ENCODE measurements around the gene KHNYN. TPM values are rescaled to one million over a fixed set of nuclear protein-coding genes. Genes with fewer than 3 reads are reported as not detected.
"Not testable (repeated sequence)": the region's sequence is repeated elsewhere in the genome, so short reads cannot be mapped to it uniquely, and the experiment has no call there.

The KHNYN gene
- total RNA-seq, 1 experiment from 2014 or later = 63.0 TPM

DNA sequence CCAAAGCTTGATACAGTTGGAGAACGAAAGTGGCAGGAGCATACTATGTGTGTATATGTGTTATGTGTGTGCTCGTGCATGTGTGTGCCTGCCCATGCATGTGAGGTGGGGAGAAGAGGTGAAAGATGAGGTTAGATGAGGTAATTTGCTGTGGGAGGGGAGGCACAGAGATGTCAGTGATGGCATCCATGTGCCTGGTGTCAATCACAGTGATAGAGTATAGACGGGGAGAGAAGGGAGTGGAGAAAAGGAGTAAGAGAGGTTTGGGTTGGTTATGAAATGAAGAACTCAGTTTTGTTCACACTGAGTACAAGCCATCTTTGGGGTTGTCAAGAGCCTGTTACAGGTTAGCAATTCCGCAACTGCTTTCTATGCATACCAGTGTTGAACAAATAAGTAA, 45.6 kb upstream of the KHNYN start:
- no TSS peak for BruUV-seq (replicated peaks)
- Mint-ChIP-seq H3K27ac (ENCODE audit: low read depth, unreplicated experiment) (no peak overlapping the region), H3K4me1 (ENCODE audit: insufficient read depth, unreplicated experiment) (no peaks in the 10 kb centered on the region), H3K36me3 (ENCODE audit: insufficient read depth, unreplicated experiment) (no peaks in the 10 kb centered on the region), H3K27me3 (ENCODE audit: insufficient read depth, unreplicated experiment) (peaks cover 13% of the 10 kb centered on the region), H3K4me3 (ENCODE audit: unreplicated experiment) (no peak overlapping the region), H3K9me3 (ENCODE audit: unreplicated experiment) (no peaks in the 10 kb centered on the region)
- ChIA-PET POLR2A (no interaction called here), CTCF (interaction anchor here (0.6 to 1.3 kb wide), 3 partner anchors 41 to 53 kb away, joined by 3 to 5 read pairs (median 4); no protein-coding TSS in a partner anchor)
- intact Hi-C loops (cut with micrococcal nuclease) = no loop called here
- TF ChIP-seq, protein P1, sequence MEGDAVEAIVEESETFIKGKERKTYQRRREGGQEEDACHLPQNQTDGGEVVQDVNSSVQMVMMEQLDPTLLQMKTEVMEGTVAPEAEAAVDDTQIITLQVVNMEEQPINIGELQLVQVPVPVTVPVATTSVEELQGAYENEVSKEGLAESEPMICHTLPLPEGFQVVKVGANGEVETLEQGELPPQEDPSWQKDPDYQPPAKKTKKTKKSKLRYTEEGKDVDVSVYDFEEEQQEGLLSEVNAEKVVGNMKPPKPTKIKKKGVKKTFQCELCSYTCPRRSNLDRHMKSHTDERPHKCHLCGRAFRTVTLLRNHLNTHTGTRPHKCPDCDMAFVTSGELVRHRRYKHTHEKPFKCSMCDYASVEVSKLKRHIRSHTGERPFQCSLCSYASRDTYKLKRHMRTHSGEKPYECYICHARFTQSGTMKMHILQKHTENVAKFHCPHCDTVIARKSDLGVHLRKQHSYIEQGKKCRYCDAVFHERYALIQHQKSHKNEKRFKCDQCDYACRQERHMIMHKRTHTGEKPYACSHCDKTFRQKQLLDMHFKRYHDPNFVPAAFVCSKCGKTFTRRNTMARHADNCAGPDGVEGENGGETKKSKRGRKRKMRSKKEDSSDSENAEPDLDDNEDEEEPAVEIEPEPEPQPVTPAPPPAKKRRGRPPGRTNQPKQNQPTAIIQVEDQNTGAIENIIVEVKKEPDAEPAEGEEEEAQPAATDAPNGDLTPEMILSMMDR (IDR thresholded peaks at IDR 0.05; ENCODE audit: unreplicated experiment) = no peak
- no peak for DNase-seq (ENCODE audit: unreplicated experiment)

DNA sequence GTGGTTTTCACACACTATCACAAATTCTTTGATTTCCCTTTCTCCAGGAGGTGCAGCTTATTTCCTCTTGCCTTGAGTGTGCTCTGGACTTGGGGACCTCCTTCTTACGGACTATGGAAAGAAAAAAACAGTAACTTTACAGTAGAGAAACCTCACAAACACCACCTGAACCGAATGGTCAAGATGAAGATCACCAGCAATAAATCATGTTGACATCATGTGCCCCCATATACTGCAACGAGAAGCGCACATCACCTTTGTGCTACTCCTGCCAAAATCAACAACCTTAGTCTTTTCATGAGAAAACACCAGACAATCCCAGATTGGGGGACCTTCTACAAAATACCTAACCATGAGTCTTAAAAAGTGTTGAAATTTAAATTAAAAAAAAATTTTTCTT, 44.2 kb upstream of the KHNYN start:
- Mint-ChIP-seq H3K9me3 (ENCODE audit: unreplicated experiment) (no peaks in the 10 kb centered on the region), H3K4me1 (ENCODE audit: insufficient read depth, unreplicated experiment) (no peaks in the 10 kb centered on the region), H3K4me3 (ENCODE audit: unreplicated experiment) (no peak overlapping the region), H3K27me3 (ENCODE audit: insufficient read depth, unreplicated experiment) (peaks cover 13% of the 10 kb centered on the region), H3K36me3 (ENCODE audit: insufficient read depth, unreplicated experiment) (no peaks in the 10 kb centered on the region), H3K27ac (ENCODE audit: low read depth, unreplicated experiment) (no peak overlapping the region)
- POLR2A ChIA-PET = interaction anchor here (0.9 kb wide), 1 partner anchor 23 kb away, joined by 3 read pairs; no protein-coding TSS in a partner anchor
- DNase-seq (ENCODE audit: unreplicated experiment) = no peak
- BruUV-seq (replicated peaks) = no TSS peak
- TF ChIP-seq, protein P1 (IDR thresholded peaks at IDR 0.05; ENCODE audit: unreplicated experiment) = no peak
- CTCF ChIA-PET = interaction anchor here (0.9 to 2.1 kb wide), 4 partner anchors 12 to 52 kb away, joined by 3 to 11 read pairs (median 6); no protein-coding TSS in a partner anchor
- intact Hi-C loops (cut with micrococcal nuclease) = no loop called here

DNA sequence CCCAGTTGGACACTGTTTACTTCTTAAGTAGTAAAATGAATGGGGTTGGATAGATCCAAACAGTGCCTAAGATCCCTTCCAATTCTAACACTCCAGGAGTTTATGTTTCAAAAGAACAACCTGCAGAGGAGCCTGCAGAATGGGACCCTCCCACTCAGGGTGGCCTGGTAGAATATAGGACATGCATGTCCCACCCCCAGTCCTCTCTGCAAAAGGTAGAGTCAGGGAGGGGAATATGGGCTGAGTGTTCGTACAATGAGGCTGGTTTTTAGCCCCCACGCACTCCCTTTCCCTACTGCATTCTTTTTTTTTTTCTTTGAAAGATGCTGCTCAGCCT, 42.8 kb upstream of the KHNYN start:
- TF ChIP-seq, protein P1 (IDR thresholded peaks at IDR 0.05; ENCODE audit: unreplicated experiment) = no peak
- ChIA-PET CTCF (interaction anchor here (0.7 kb wide), 1 partner anchor 31 kb away, joined by 3 read pairs; no protein-coding TSS in a partner anchor), POLR2A (interaction anchor here (0.5 kb wide), 1 partner anchor 32 kb away, joined by 3 read pairs; no protein-coding TSS in a partner anchor)
- Mint-ChIP-seq H3K36me3 (ENCODE audit: insufficient read depth, unreplicated experiment) (no peaks in the 10 kb centered on the region), H3K4me1 (ENCODE audit: insufficient read depth, unreplicated experiment) (no peaks in the 10 kb centered on the region), H3K4me3 (ENCODE audit: unreplicated experiment) (no peak overlapping the region), H3K27ac (ENCODE audit: low read depth, unreplicated experiment) (no peak overlapping the region), H3K27me3 (ENCODE audit: insufficient read depth, unreplicated experiment) (peaks cover 13% of the 10 kb centered on the region), H3K9me3 (ENCODE audit: unreplicated experiment) (no peaks in the 10 kb centered on the region)
- DNase-seq (ENCODE audit: unreplicated experiment) = no peak
- intact Hi-C loops (cut with micrococcal nuclease) = no loop called here
- BruUV-seq (replicated peaks) = no TSS peak

DNA sequence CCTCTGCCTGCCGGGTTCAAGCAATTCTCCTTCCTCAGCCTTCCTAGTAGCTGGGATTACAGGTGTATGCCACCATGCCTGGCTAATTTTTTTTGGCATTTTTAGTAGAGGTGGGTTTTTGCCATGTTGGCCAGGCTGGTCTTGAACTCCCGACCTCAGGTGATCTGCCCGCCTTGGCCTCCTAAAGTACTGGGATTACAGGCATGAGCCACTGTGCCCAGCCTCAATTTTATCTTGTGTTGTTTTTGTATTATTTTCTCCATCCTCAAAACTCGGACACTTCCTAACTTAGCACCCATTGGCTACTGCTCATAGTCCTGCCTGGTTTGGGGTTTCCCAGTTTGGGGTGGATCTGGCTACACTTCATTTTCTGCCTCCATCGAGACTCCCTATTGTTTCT, 42.2 kb upstream of the KHNYN start:
- intact Hi-C loops (cut with micrococcal nuclease); H3K9me3 Mint-ChIP-seq (ENCODE audit: unreplicated experiment); BruUV-seq (replicated peaks); DNase-seq (ENCODE audit: unreplicated experiment); H3K4me3 Mint-ChIP-seq (ENCODE audit: unreplicated experiment); H3K36me3 Mint-ChIP-seq (ENCODE audit: insufficient read depth, unreplicated experiment); H3K4me1 Mint-ChIP-seq (ENCODE audit: insufficient read depth, unreplicated experiment); POLR2A ChIA-PET; H3K27ac Mint-ChIP-seq (ENCODE audit: low read depth, unreplicated experiment): not testable (repeated sequence)
- CTCF ChIA-PET = interaction anchor here (1.1 to 1.7 kb wide), 2 partner anchors 44 to 63 kb away, joined by 3 to 7 read pairs; no protein-coding TSS in a partner anchor
- H3K27me3 Mint-ChIP-seq (ENCODE audit: insufficient read depth, unreplicated experiment) = peaks cover 13% of the 10 kb centered on the region

All from MCF 10A (cell line).